ENCODE results near the gene ITGB3.

- no peak for TF ChIP-seq SIN3A (IDR thresholded peaks at IDR 0.05; ENCODE audit: borderline replicate concordance, insufficient read depth, low read length)
- no peak for TF ChIP-seq TAF1 (IDR thresholded peaks at IDR 0.05; ENCODE audit: borderline replicate concordance, insufficient read depth, low read length)
These were observed 12.8 kb upstream of the ITGB3 start for GRCh38 chr17:47240806-47241205.
